ENCODE measurements around the gene OR51B4. TPM values are rescaled to one million over a fixed set of nuclear protein-coding genes. Genes with fewer than 3 reads are reported as not detected.
A peak's percentile ranks its signal among the peaks of the same experiment; 100 is the strongest.

The OR51B4 gene
- total and polyA plus RNA-seq, 9 of the 15 experiments (the other 6 are each of a cell fraction or from before 2014, with no cell fraction given), result 17.1 to 64.6 (median 39.9) TPM

DNA sequence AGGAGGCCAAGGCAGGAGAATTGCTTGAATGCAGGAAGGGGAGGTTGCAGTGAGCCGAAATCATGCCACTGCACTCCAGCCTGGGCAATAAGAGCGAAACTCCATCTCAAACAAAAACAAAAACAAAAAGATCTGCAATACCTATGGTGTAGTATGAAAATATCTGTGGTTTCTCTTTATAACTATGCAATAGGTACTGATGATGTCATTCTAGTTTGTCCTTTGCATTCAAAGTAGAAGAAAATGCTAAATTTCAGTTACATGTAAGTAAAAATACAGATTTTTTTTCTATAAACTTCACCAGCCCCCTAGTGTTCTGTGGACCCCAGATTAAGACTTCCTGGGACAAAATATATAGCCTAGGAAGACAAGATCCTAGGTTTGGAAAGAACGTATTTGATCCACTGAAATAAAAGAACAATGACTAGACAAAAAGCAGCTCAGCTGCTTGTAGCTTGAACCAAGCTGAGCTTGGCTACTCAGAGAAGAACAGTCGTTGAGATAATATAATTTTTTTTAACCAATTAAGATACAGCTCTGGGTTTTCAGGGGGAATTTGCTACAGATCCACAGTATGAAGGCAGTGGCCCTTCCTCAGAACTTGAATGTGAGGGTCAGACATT, 29.2 kb downstream of the OR51B4 start (continued):
- TF ChIP-seq, protein P1, sequence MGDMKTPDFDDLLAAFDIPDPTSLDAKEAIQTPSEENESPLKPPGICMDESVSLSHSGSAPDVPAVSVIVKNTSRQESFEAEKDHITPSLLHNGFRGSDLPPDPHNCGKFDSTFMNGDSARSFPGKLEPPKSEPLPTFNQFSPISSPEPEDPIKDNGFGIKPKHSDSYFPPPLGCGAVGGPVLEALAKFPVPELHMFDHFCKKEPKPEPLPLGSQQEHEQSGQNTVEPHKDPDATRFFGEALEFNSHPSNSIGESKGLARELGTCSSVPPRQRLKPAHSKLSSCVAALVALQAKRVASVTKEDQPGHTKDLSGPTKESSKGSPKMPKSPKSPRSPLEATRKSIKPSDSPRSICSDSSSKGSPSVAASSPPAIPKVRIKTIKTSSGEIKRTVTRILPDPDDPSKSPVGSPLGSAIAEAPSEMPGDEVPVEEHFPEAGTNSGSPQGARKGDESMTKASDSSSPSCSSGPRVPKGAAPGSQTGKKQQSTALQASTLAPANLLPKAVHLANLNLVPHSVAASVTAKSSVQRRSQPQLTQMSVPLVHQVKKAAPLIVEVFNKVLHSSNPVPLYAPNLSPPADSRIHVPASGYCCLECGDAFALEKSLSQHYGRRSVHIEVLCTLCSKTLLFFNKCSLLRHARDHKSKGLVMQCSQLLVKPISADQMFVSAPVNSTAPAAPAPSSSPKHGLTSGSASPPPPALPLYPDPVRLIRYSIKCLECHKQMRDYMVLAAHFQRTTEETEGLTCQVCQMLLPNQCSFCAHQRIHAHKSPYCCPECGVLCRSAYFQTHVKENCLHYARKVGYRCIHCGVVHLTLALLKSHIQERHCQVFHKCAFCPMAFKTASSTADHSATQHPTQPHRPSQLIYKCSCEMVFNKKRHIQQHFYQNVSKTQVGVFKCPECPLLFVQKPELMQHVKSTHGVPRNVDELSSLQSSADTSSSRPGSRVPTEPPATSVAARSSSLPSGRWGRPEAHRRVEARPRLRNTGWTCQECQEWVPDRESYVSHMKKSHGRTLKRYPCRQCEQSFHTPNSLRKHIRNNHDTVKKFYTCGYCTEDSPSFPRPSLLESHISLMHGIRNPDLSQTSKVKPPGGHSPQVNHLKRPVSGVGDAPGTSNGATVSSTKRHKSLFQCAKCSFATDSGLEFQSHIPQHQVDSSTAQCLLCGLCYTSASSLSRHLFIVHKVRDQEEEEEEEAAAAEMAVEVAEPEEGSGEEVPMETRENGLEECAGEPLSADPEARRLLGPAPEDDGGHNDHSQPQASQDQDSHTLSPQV (IDR thresholded peaks at IDR 0.05), result peak; percentile 77; the same call in 1 of the 2 replicates
- TF ChIP-seq CHD4 (IDR thresholded peaks at IDR 0.05; ENCODE audit: insufficient read depth, insufficient replicate concordance, low read depth, low read length, poor library complexity, severe bottlenecking) (no peak), MTA3 (IDR thresholded peaks at IDR 0.05; ENCODE audit: borderline replicate concordance) (0 out of 2 replicates have a peak, but pooled peaks have one; percentile 5), ESRRB (CRISPR knock-in tag; IDR thresholded peaks at IDR 0.05; ENCODE audit: borderline replicate concordance) (no peak), GATAD2A (IDR thresholded peaks at IDR 0.05) (no peak), ZNF165 (CRISPR knock-in tag; IDR thresholded peaks at IDR 0.05; ENCODE audit: borderline replicate concordance) (no peak), NFE2 (IDR thresholded peaks at IDR 0.05; ENCODE audit: low read depth) (peak; percentile 92), HMG20B (CRISPR knock-in tag; IDR thresholded peaks at IDR 0.05) (no peak), FOSL1 (tag; conservative IDR thresholded peaks at IDR 0.05) (0 out of 2 replicates have a peak, but pooled peaks have one; percentile 18), GTF2A2 (tag; IDR thresholded peaks at IDR 0.05) (0 out of 2 replicates have a peak, but pooled peaks have one; percentile 23)
- TF ChIP-seq, protein P2, sequence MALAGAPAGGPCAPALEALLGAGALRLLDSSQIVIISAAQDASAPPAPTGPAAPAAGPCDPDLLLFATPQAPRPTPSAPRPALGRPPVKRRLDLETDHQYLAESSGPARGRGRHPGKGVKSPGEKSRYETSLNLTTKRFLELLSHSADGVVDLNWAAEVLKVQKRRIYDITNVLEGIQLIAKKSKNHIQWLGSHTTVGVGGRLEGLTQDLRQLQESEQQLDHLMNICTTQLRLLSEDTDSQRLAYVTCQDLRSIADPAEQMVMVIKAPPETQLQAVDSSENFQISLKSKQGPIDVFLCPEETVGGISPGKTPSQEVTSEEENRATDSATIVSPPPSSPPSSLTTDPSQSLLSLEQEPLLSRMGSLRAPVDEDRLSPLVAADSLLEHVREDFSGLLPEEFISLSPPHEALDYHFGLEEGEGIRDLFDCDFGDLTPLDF (CRISPR knock-in tag; IDR thresholded peaks at IDR 0.05), result no peak
- TF ChIP-seq, protein P3, sequence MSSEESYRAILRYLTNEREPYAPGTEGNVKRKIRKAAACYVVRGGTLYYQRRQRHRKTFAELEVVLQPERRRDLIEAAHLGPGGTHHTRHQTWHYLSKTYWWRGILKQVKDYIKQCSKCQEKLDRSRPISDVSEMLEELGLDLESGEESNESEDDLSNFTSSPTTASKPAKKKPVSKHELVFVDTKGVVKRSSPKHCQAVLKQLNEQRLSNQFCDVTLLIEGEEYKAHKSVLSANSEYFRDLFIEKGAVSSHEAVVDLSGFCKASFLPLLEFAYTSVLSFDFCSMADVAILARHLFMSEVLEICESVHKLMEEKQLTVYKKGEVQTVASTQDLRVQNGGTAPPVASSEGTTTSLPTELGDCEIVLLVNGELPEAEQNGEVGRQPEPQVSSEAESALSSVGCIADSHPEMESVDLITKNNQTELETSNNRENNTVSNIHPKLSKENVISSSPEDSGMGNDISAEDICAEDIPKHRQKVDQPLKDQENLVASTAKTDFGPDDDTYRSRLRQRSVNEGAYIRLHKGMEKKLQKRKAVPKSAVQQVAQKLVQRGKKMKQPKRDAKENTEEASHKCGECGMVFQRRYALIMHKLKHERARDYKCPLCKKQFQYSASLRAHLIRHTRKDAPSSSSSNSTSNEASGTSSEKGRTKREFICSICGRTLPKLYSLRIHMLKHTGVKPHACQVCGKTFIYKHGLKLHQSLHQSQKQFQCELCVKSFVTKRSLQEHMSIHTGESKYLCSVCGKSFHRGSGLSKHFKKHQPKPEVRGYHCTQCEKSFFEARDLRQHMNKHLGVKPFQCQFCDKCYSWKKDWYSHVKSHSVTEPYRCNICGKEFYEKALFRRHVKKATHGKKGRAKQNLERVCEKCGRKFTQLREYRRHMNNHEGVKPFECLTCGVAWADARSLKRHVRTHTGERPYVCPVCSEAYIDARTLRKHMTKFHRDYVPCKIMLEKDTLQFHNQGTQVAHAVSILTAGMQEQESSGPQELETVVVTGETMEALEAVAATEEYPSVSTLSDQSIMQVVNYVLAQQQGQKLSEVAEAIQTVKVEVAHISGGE (CRISPR knock-in tag; IDR thresholded peaks at IDR 0.05), result peak in 1 of 3 experiments; percentile 23; a peak in 1 of 6 replicates
